Breast epithelium (tissue), 4 donors: ENCODE results near the gene ASCC1. TPM values are rescaled to one million over a fixed set of nuclear protein-coding genes. Genes with fewer than 3 reads are reported as not detected.
"Not testable (repeated sequence)": the region's sequence is repeated elsewhere in the genome, so short reads cannot be mapped to it uniquely, and the experiment has no call there.

Source experiments
- DNase-seq, 2 donors: peaks; one replicate each; pipeline ENCODE4 v3.0.0-alpha.2; 2019; ENCODE audit warnings: low spot score in 2 of 2
- H3K27ac ChIP-seq, 2 donors: fragments of 200-600 bp; sonication (generic) in 1 of 2; one replicate each; pipeline ENCODE4 v1.5.1; 2016 to 2019; ENCODE audit warnings: mild to moderate bottlenecking in 1 of 2
- H3K27me3 ChIP-seq, 2 donors: fragments of 200-600 bp; sonication (generic) in 1 of 2; one replicate each; pipeline versions ENCODE4 v1.5.1 to v1.6.0; 2017 to 2019; ENCODE audit warnings: control low read depth in 1 of 2, mild to moderate bottlenecking in 1 of 2
- H3K36me3 ChIP-seq: fragments of 200-600 bp; one replicate; pipeline ENCODE4 v1.5.1; 2019
- H3K4me1 ChIP-seq, 2 donors: fragments of 200-600 bp; sonication (generic); one replicate each; pipeline ENCODE4 v1.5.1; 2016 to 2019; ENCODE audit warnings: control low read depth in 1 of 2
- H3K4me3 ChIP-seq, 3 donors: fragments of 200-600 bp; sonication (generic); 1 replicate in 2 of 3; 2 replicates in 1 of 3; pipeline ENCODE4 v1.5.1; 2016 to 2019; ENCODE audit warnings: mild to moderate bottlenecking in 3 of 3, moderate library complexity in 2 of 3
- H3K9me3 ChIP-seq, 2 donors: fragments of 200-600 bp; sonication (generic) in 1 of 2; one replicate each; pipeline ENCODE4 v1.5.1; 2016 to 2019; ENCODE audit warnings: control low read depth in 1 of 2
- CTCF ChIP-seq, 3 donors: fragments of 450-650 bp; IDR thresholded peaks; one replicate each; pipeline ENCODE4 v1.5.1; 2016 to 2017; ENCODE audit warnings: antibody characterized with exemption in 3 of 3, mild to moderate bottlenecking in 3 of 3, moderate library complexity in 3 of 3
- POLR2A ChIP-seq: fragments of 450-650 bp; IDR thresholded peaks from one replicate; pipeline ENCODE4 v1.6.1; 2016; ENCODE audit warnings: antibody characterized with exemption, mild to moderate bottlenecking, moderate library complexity
- POLR2AphosphoS5 ChIP-seq, 3 donors: sonication (generic); formaldehyde crosslinking; IDR thresholded peaks; one replicate each; pipeline ENCODE4 v1.6.1; 2017; ENCODE audit warnings: antibody characterized with exemption in 3 of 3
- intact Hi-C: fragments of 100-400 bp; cut with DNase I; formaldehyde crosslinking; loops from one replicate; pipeline ENCODE4 v1.15.1; 2023; ENCODE audit warnings: low total_unique reads
- total RNA-seq, 3 donors: library from RNA; depleted of rRNA; stranded (reverse); fragments of >200 nt; gene quantifications; one replicate each; pipeline ENCODE4 v1.1.0, GENCODE V29; 2016

The ASCC1 gene
- total RNA-seq, 3 donors from 2014 or later, result 28.5 to 42.9 (median 29.6) TPM

GRCh38 chr10:72114706-72115450 is 101.2 kb downstream of the ASCC1 start:
- no peak overlapping the region for H3K27ac ChIP-seq

GRCh38 chr10:72110673-72111401 is 105.2 kb downstream of the ASCC1 start:
- no peaks in the 10 kb centered on the region for H3K4me1 ChIP-seq

More at GRCh38 chr10:72114706-72115450, 101.2 kb downstream of the ASCC1 start:
- Histone ChIP-seq H3K4me1 (no peaks in the 10 kb centered on the region), H3K36me3 (no peaks in the 10 kb centered on the region), H3K9me3 (no peaks in the 10 kb centered on the region), H3K4me3 (no peak overlapping the region), H3K27me3 (no peaks in the 10 kb centered on the region)
- intact Hi-C loops, result no loop called here
- DNase-seq, result no peak
- TF ChIP-seq POLR2A (no peak), POLR2AphosphoS5 (IDR thresholded peaks at IDR 0.05) (no peak), CTCF (IDR thresholded peaks at IDR 0.05) (no peak)

GRCh38 chr10:72109636-72110157 is 106.4 kb downstream of the ASCC1 start:
- no peak for DNase-seq
- no peaks in the 10 kb centered on the region for H3K27me3 ChIP-seq
- no peaks in the 10 kb centered on the region for H3K9me3 ChIP-seq
- TF ChIP-seq CTCF (IDR thresholded peaks at IDR 0.05) (no peak), POLR2A (no peak), POLR2AphosphoS5 (IDR thresholded peaks at IDR 0.05) (no peak)
- H3K36me3 ChIP-seq, result no peaks in the 10 kb centered on the region
- H3K4me1 ChIP-seq, result no peaks in the 10 kb centered on the region
- intact Hi-C loops, result no loop called here
- no peak overlapping the region for H3K27ac ChIP-seq
- H3K4me3 ChIP-seq, result no peak overlapping the region

More at GRCh38 chr10:72110673-72111401, 105.2 kb downstream of the ASCC1 start:
- no peak for DNase-seq
- no peak for TF ChIP-seq POLR2A
- TF ChIP-seq CTCF (IDR thresholded peaks at IDR 0.05), result no peak
- no peak for TF ChIP-seq POLR2AphosphoS5 (IDR thresholded peaks at IDR 0.05)
- intact Hi-C loops, result no loop called here
- H3K36me3 ChIP-seq, result no peaks in the 10 kb centered on the region
- H3K27me3 ChIP-seq, result no peaks in the 10 kb centered on the region
- no peaks in the 10 kb centered on the region for H3K9me3 ChIP-seq
- no peak overlapping the region for H3K4me3 ChIP-seq
- no peak overlapping the region for H3K27ac ChIP-seq

- Histone ChIP-seq H3K27me3 (no peaks in the 10 kb centered on the region), H3K4me1 (no peaks in the 10 kb centered on the region), H3K4me3 (no peak overlapping the region), H3K36me3 (no peaks in the 10 kb centered on the region), H3K9me3 (no peaks in the 10 kb centered on the region), H3K27ac (no peak overlapping the region)
- DNase-seq, result no peak
- TF ChIP-seq POLR2A (no peak), POLR2AphosphoS5 (IDR thresholded peaks at IDR 0.05) (no peak), CTCF (IDR thresholded peaks at IDR 0.05) (no peak)
- intact Hi-C loops, result no loop called here
Observed at GRCh38 chr10:72108830-72109635, 107.0 kb downstream of the ASCC1 start.

GRCh38 chr10:72108004-72108370 is 108.1 kb downstream of the ASCC1 start:
- intact Hi-C loops, H3K4me1 ChIP-seq, H3K27ac ChIP-seq, H3K9me3 ChIP-seq, H3K4me3 ChIP-seq, H3K27me3 ChIP-seq, H3K36me3 ChIP-seq, DNase-seq: not testable (repeated sequence)
